HuH-7.5 (cell line): ENCODE data around the gene FCHO1.
"Not testable (repeated sequence)": the region's sequence is repeated elsewhere in the genome, so short reads cannot be mapped to it uniquely, and the experiment has no call there.

Source experiments
- DNase-seq: peaks from one replicate; pipeline ENCODE4 v3.0.0; 2011; ENCODE audit warnings: low spot score

The FCHO1 gene

GRCh38 chr19:17762505-17763229 lies 11.4 kb downstream of the FCHO1 start:
- DNase-seq: no peak

DNA sequence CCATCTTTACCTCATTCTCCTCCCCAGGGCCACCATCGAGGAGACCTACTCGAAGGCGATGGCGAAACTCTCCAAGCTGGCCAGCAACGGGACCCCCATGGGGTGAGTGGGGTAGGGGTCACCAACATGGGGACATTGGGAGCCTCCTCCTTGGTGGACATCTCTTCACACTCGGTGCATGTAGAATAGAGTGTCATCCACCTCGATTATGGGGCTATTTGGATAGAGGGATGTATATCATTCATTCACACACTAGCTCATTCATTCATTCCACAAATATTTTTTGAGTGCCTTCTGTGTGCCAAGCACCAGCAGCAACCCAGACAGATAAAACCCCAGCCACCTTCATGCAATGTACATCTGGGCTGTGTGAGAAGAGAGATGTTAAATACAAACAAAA lies 13.1 kb downstream of the FCHO1 start:
- DNase-seq: no peak

GRCh38 chr19:17765069-17765618 lies 13.9 kb downstream of the FCHO1 start:
- no peak for DNase-seq

DNA sequence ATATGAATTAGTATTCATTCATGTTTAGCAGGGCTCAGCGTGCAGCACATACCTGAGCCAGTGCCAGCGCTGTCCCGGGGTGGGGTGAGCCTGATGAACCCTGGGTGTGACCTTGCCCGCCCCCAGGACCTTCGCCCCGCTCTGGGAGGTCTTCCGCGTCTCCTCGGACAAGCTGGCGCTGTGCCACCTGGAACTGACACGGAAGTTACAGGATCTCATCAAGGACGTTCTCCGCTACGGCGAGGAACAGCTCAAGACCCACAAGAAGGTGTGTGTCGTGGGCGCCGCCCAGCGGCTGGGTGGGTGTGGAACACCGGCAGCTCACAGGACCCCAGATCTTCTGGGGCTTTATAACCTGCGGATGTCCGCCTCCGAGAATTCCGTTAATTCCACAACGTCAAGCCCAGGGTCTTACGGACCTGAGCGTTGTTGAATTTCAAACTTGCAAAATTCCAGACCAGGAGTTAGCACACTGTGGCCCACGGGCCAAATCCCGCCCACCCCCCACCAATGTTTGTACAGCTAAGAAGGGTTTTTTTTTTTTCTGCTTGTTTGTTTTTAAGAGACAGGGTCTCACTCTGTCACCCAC lies 15.4 kb downstream of the FCHO1 start:
- DNase-seq: peak; percentile 53

- DNase-seq: no peak
These were observed 16.3 kb downstream of the FCHO1 start for GRCh38 chr19:17767559-17767958.

DNA sequence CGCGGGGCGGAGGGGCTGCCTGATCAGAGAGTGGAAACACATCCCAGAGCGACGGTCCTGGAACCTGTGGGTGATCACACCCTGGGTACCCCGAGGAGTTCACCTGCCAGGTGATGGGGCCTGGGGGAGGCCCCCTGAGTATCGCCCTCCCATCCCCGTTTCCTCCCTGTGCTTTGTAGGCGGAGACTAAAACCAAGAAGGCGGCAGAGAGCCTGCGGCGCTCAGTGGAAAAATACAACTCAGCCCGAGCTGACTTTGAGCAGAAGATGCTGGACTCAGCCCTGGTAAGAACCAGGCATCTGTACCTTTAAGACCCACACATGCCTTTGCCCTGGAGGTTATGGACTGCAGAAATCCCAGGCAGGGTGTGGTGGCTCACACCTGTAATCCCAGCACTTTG lies 19.3 kb downstream of the FCHO1 start:
- no peak for DNase-seq

DNA sequence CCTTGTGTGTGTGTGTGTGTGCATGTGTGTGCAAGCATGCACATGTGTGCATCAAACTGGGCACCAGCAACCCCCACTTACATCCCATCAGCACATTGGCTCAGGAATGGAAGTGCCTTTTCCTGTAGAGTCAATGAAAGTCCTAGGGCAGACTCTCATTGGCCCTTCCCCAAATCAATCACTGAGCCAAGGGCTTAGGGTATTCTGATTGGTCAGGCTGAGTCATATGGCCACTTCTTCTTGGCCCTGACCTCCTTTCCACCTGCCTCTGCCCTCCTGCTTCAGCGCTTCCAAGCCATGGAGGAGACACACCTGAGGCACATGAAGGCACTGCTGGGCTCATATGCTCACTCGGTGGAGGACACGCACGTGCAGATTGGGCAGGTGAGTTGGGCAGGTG lies 20.9 kb downstream of the FCHO1 start:
- DNase-seq: no peak

- DNase-seq: peak; percentile 79
These were observed 24.1 kb downstream of the FCHO1 start for GRCh38 chr19:17775245-17775927.

DNA sequence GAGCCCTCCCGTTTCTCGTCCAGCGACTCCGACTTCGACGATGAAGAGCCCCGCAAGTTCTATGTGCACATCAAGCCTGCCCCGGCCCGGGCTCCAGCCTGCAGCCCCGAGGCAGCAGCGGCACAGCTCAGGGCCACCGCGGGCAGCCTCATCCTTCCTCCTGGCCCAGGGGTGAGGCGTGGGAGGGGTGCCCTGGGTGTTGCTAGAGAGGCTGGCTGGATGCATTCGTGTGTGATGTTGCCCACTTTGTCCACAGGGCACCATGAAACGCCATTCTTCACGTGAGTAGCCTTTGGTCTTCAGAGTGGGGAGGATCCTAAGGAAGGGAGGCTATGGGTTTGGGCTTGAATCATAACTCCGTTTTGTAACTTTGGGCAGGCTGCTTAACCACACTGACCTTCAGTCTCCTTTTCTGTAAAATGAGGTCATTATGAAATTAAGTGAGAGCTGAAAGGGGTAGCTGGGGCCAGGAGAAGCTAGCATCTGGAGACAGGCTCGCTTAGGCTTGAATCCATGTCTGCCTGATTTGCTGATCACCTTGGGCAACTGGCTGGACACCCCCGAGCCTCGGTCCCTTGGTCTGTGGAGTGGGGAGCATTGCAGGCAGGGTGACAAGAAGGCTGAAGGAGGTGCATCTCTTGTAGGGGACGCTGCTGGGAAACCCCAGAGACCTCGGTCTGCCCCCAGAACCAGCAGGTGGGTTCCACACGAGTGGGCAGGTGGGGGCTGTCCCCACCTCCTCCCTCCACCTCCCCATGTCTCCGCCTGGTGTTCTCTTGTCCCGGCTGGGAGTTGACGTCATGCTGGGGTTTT lies 24.9 kb downstream of the FCHO1 start:
- DNase-seq: no peak

DNA sequence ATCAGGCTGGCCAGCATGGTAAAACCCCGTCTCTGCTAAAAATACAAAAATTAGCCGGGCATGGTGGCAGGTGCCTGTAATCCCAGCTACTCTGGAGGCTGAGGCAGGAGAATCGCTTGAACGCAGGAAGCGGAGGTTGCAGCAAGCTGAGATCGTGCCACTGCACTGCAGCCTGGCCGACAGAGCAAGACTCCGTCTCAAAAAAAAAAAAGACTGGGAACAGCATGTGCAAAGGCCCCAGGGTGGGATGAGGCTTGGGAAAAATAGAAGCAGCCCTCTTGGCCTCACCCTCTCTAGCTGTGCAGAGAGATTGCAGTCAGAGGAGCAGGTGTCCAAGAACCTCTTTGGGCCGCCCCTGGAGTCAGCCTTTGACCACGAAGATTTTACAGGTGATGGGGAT lies 26.6 kb downstream of the FCHO1 start:
- not testable (repeated sequence) for DNase-seq

DNA sequence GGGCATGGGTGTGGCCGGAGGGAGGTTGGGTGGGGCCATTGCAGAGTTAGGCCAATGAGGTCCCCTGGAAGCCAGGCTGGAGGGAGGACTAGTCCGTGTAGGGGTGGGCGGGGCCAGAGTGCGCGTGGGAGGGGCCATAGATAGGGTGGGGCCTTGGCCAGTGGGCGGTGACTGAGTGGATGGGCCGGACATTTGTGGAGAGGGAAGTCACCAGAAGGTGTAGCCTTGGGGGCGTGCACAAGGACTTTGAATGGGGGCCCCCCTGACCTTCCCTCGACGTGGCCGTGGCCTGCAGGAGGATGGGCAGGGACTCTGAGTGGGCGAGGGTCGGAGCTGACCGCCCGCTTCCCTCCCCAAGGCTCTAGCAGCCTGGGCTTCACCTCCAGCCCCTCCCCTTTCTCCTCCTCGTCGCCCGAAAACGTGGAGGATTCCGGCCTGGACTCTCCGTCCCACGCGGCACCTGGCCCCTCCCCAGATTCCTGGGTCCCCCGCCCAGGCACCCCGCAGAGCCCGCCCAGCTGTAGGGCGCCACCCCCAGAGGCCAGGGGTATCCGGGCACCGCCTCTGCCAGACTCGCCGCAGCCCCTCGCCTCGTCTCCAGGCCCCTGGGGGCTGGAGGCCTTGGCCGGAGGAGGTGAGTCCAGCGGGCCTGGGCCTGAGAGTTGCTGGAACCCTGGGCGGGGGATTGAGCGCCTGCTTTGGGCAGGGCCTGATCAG lies 27.1 kb downstream of the FCHO1 start:
- DNase-seq: no peak

DNA sequence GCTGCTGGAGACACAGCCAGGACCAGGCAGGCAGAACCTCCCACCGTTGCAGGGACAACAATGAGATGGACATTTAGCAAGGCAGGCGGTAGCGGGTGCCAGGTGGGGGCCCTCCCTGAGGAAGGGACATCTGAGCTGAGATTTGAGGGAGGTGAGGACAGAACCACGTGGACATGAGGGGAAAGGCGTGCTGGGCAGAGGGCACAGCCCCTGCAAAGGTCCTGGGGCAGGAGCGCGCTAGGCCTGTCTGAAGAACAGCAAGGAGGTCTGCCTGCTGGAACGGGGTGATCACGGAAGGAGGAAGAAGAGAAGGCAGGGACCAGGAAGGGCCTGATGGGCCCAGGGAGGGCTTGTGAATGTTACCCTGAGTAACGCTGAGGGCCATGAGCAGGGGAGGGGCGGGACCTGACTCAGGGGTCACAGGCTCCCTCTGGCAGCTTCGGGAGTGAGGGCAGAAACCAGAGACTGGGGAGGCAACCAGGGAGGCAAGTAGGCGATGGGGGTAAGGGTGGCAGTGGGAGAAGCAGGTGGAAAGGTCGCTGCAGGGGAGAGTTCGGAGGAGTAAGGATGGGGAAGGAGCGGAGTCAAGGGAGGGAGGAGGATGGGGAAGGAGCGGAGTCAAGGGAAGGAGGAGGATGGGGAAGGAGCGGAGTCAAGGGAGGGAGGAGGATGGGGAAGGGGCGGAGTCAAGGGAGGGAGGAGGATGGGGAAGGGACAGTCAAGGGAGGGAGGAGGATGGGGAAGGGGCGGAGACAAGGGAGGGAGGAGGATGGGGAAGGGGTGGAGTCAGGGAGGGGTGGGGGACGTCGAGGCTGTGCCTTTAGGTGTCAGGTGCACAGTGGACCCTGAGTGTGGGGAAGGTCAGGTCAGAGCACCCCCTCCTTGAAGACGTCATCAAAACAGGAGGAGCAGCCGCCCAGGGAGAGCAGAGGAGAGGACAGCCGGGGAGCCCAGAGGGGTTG lies 28.0 kb downstream of the FCHO1 start:
- no peak for DNase-seq

GRCh38 chr19:17780781-17781180 lies 29.5 kb downstream of the FCHO1 start:
- no peak for DNase-seq

DNA sequence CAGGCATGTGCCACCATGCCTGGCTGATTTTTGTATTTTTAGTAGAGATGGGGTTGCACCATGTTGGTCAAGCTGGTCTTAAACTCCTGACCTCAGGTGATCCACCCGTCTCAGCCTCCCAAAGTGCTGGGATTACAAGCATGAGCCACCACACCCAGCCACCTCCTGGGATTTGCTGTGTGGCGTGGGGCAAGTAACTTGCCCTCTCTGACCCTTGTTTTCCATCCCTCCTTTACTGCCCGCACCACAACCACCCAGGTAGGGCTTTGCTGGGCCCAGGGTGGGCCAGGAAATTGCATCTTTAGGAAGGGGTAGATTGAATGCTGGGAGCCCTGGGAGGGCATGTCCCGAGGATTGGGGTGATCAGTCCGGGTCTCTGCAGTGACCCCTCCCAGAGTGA lies 32.4 kb downstream of the FCHO1 start:
- DNase-seq: not testable (repeated sequence)

- peak; percentile 89 for DNase-seq
These were observed 33.1 kb downstream of the FCHO1 start for GRCh38 chr19:17784201-17785008.

DNA sequence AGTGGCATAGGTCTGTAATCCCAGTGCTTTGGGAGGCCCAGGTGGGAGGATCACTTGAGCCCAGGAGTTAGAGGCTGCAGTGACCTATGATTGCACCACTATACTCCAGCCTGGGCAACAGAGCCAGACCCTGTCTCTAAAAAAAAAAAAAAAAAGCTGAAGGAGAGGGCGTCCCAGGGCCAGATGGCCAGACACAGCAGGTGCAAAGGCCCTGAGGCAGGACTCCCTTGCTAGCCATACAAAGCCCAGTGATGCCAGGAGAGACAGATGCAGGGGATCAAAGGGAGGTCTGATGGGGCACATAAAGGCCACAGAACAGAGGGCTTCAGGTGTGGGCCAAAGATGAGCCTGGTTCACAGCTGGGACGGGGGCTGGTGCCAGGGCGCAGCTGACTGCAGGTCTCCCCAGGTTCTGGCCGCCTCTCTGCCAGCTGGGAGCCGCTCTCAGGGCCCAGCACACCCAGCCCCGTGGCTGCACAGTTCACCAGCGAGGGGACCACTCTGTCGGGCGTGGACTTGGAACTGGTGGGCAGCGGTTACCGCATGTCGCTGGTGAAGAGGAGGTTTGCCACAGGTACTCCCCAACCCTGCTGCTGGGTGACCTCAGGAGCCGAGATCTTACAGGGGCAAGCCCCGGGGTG lies 36.1 kb downstream of the FCHO1 start:
- DNase-seq: no peak

DNA sequence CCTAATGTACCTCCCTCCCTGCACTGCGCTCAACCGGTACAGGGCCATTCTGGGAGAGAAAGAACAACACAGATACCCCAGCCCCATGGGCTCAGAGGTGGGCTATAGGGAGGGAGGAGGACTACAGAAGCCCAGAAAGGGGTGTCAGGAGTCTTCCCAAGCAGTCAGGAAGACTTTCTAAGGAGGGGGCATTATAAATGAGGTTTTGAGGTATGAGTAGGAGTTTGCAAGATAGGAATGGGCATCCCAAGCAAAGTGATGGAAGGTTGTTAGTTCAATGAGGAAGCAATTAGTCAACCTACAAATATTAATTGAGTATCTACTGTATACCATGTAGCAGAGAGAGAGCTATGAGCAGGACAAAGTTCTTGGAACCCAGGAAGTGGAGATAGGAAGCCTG lies 37.4 kb downstream of the FCHO1 start:
- no peak for DNase-seq

- DNase-seq: no peak
These were observed 38.9 kb downstream of the FCHO1 start for GRCh38 chr19:17790059-17790780.

DNA sequence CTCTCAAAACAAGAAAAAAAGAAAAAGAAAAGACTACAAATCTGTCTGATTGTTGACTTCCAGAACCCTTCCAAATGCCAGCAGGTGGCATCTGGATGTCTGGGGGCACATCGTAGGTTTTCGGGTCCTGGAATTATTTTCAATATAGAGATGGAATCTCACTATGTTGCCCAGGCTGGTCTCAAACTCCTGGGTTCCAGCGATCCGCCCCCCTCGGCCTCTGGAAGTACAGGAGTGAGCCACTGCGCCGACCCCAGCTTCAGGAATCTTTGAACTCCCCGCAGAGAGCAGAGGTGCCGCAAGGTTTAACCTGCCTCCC lies 43.1 kb downstream of the FCHO1 start:
- DNase-seq: no peak
